OCI-LY3 (cell line): ENCODE results near the gene PTTG2.

ENCODE experiments used
- H2AFZ ChIP-seq: fragments of 200-600, 300-600 bp; shearing (Covaris generic); 2 replicates; pipeline ENCODE4 v1.6.0; 2014; ENCODE audit warnings: antibody characterized with exemption, low read depth, low read length
- H3K27ac ChIP-seq: fragments of 200-600, 300-600 bp; sonication (generic); 2 replicates; pipeline ENCODE4 v1.5.1; 2014; ENCODE audit warnings: mild to moderate bottlenecking, low read length, moderate library complexity, mixed read lengths
- H3K27me3 ChIP-seq: fragments of 200-600, 300-600 bp; sonication (generic); 2 replicates; pipeline ENCODE4 v1.6.1; 2014; ENCODE audit warnings: low read depth, low read length, mixed read lengths
- H3K36me3 ChIP-seq: fragments of 200-600, 300-600 bp; sonication (generic); replicated peaks from 2 replicates; pipeline ENCODE3; 2014; ENCODE audit warnings: low read depth, low read length, mixed read lengths
- H3K4me1 ChIP-seq: fragments of 300-600, 200-600 bp; sonication (generic); 2 replicates; pipeline ENCODE4 v1.6.1; 2014; ENCODE audit warnings: low read length, mixed read lengths
- H3K4me2 ChIP-seq: fragments of 200-600, 300-600 bp; sonication (generic); 2 replicates; pipeline ENCODE4 v1.6.1; 2014; ENCODE audit warnings: low read length, mixed read lengths
- H3K4me3 ChIP-seq: fragments of 300-600, 200-600 bp; sonication (generic); 2 replicates; pipeline ENCODE4 v1.5.1; 2014; ENCODE audit warnings: antibody characterized with exemption, mild to moderate bottlenecking, low read length, moderate library complexity
- H3K79me2 ChIP-seq: fragments of 300-600, 200-600 bp; shearing (Covaris generic); 2 replicates; pipeline ENCODE4 v1.6.1; 2014; ENCODE audit warnings: mild to moderate bottlenecking, low read length, mixed read lengths
- H3K9ac ChIP-seq: fragments of 300-600, 200-600 bp; shearing (Covaris generic); 2 replicates; pipeline ENCODE4 v1.6.0; 2014; ENCODE audit warnings: mild to moderate bottlenecking, low read length, moderate library complexity
- H3K9me3 ChIP-seq: fragments of 200-600, 300-600 bp; shearing (Covaris generic); 2 replicates; pipeline ENCODE4 v1.6.1; 2014; ENCODE audit warnings: low read length, mixed read lengths; ENCODE audit not compliant: insufficient read depth
- H4K20me1 ChIP-seq: fragments of 200-600, 300-600 bp; sonication (generic); 2 replicates; pipeline ENCODE4 v1.6.1; 2016; ENCODE audit warnings: low read length, mixed read lengths; ENCODE audit not compliant: insufficient read depth
- CTCF ChIP-seq: fragments of 200-600, 300-600 bp; sonication (generic); IDR thresholded peaks from 2 replicates; pipeline ENCODE4 v1.5.1; 2014; ENCODE audit warnings: antibody characterized with exemption, low read length, low read depth
- EZH2phosphoT487 ChIP-seq: fragments of 200-600 bp; shearing (Covaris generic); IDR thresholded peaks from 2 replicates; pipeline ENCODE4 v1.6.1; 2018; ENCODE audit warnings: antibody characterized with exemption, mixed run types, low read depth

Gene PTTG2

GRCh38 chr4:37995981-37996775 lies 36.0 kb downstream of the PTTG2 start:
- H3K9me3 ChIP-seq: no peaks in the 10 kb centered on the region; the same call in 1 of the 2 replicates
- H3K4me1 ChIP-seq: peaks cover 12% of the 10 kb centered on the region; the same call in 1 of the 2 replicates
- no peaks in the 10 kb centered on the region for H3K36me3 ChIP-seq
- no peak overlapping the region for H3K9ac ChIP-seq
- no peaks in the 10 kb centered on the region for H3K27me3 ChIP-seq
- no peak overlapping the region for H3K4me2 ChIP-seq
- peaks cover 20% of the 10 kb centered on the region; the same call in 1 of the 2 replicates for H4K20me1 ChIP-seq
- peaks cover 4% of the 10 kb centered on the region; the same call in 1 of the 2 replicates for H3K79me2 ChIP-seq
- TF ChIP-seq CTCF (no peak), EZH2phosphoT487 (no peak)
- H3K4me3 ChIP-seq: no peak overlapping the region
- no peak overlapping the region for H3K27ac ChIP-seq
- H2AFZ ChIP-seq: no peak overlapping the region

GRCh38 chr4:37998226-37998625 lies 38.0 kb downstream of the PTTG2 start:
- no peak overlapping the region for H3K4me2 ChIP-seq
- no peak overlapping the region for H3K9ac ChIP-seq
- H2AFZ ChIP-seq: no peak overlapping the region
- TF ChIP-seq CTCF (no peak), EZH2phosphoT487 (no peak)
- H3K27me3 ChIP-seq: no peaks in the 10 kb centered on the region
- peaks cover 12% of the 10 kb centered on the region; the same call in 1 of the 2 replicates for H3K4me1 ChIP-seq
- H3K4me3 ChIP-seq: no peak overlapping the region
- peaks cover 4% of the 10 kb centered on the region; the same call in 1 of the 2 replicates for H3K79me2 ChIP-seq
- no peaks in the 10 kb centered on the region for H3K36me3 ChIP-seq
- no peak overlapping the region for H3K27ac ChIP-seq
- H3K9me3 ChIP-seq: no peaks in the 10 kb centered on the region; the same call in 1 of the 2 replicates
- peaks cover 17% of the 10 kb centered on the region for H4K20me1 ChIP-seq

- peaks cover 24% of the 10 kb centered on the region for H4K20me1 ChIP-seq
- no peaks in the 10 kb centered on the region for H3K27me3 ChIP-seq
- H3K27ac ChIP-seq: no peak overlapping the region
- no peak for TF ChIP-seq EZH2phosphoT487
- no peak for TF ChIP-seq CTCF
- no peak overlapping the region for H3K4me2 ChIP-seq
- peaks cover 8% of the 10 kb centered on the region; the same call in 1 of the 2 replicates for H3K79me2 ChIP-seq
- H3K9ac ChIP-seq: no peak overlapping the region
- H3K9me3 ChIP-seq: no peaks in the 10 kb centered on the region; the same call in 1 of the 2 replicates
- no peaks in the 10 kb centered on the region for H3K36me3 ChIP-seq
- H3K4me1 ChIP-seq: peaks cover 12% of the 10 kb centered on the region; the same call in 1 of the 2 replicates
- H3K4me3 ChIP-seq: no peak overlapping the region
- no peak overlapping the region for H2AFZ ChIP-seq
These were observed 39.0 kb downstream of the PTTG2 start for GRCh38 chr4:37999000-37999716.

- peaks cover 26% of the 10 kb centered on the region for H4K20me1 ChIP-seq
- no peaks in the 10 kb centered on the region for H3K27me3 ChIP-seq
- H3K9me3 ChIP-seq: no peaks in the 10 kb centered on the region; the same call in 1 of the 2 replicates
- H3K27ac ChIP-seq: no peak overlapping the region
- H3K4me3 ChIP-seq: no peak overlapping the region
- H3K79me2 ChIP-seq: peaks cover 10% of the 10 kb centered on the region; the same call in 1 of the 2 replicates
- TF ChIP-seq CTCF: no peak
- TF ChIP-seq EZH2phosphoT487: no peak
- no peak overlapping the region for H3K9ac ChIP-seq
- H3K4me1 ChIP-seq: 0 out of 2 replicates have a peak, but pooled peaks cover 4% of the 10 kb centered on the region
- H2AFZ ChIP-seq: no peak overlapping the region
- H3K4me2 ChIP-seq: no peak overlapping the region
- H3K36me3 ChIP-seq: no peaks in the 10 kb centered on the region
These were observed 39.8 kb downstream of the PTTG2 start for GRCh38 chr4:37999965-38000364.
